GM23338 (cell line): ENCODE results near the gene SLC5A5. TPM values are rescaled to one million over a fixed set of nuclear protein-coding genes. Genes with fewer than 3 reads are reported as not detected.

ENCODE experiments used
- ATAC-seq: fragments of 200-7000 bp; cut with Tn5 transposase; 3 replicates; pipeline ENCODE4 v1.9.1; 2020
- DNase-seq: peaks from one replicate; pipeline ENCODE4 v3.0.0-alpha.2; 2015; ENCODE audit warnings: low spot score
- H2AFZ ChIP-seq: fragments of 200-600 bp; sonication (generic); 2 replicates; pipeline ENCODE4 v1.8.0; 2016; ENCODE audit warnings: antibody characterized with exemption, mild to moderate bottlenecking, moderate library complexity
- H3F3A ChIP-seq: fragments of 200-600 bp; sonication (generic); replicated peaks from 2 replicates; pipeline ENCODE4 v1.8.0; 2017; ENCODE audit warnings: antibody characterized with exemption, mixed run types, low read depth
- H3K27ac ChIP-seq: fragments of 200-600 bp; sonication (generic); 2 replicates; pipeline ENCODE4 v1.6.1; 2016; ENCODE audit warnings: low read depth
- H3K27me3 ChIP-seq: fragments of 200-600 bp; sonication (generic); 2 replicates; pipeline ENCODE4 v1.8.0; 2016; ENCODE audit warnings: mild to moderate bottlenecking, mixed run types, moderate library complexity; ENCODE audit not compliant: insufficient read depth
- H3K36me3 ChIP-seq: fragments of 200-600 bp; sonication (generic); 2 replicates; pipeline ENCODE4 v1.8.0; 2016; ENCODE audit warnings: mild to moderate bottlenecking; ENCODE audit not compliant: insufficient read depth
- H3K4me1 ChIP-seq: fragments of 200-600 bp; sonication (generic); 2 replicates; pipeline ENCODE4 v1.8.0; 2016; ENCODE audit warnings: mild to moderate bottlenecking, moderate library complexity; ENCODE audit not compliant: insufficient read depth
- H3K4me2 ChIP-seq: fragments of 200-600 bp; sonication (generic); 2 replicates; pipeline ENCODE4 v1.7.1; 2017; ENCODE audit warnings: mixed run types
- H3K4me3 ChIP-seq: fragments of 200-600 bp; sonication (generic); 2 replicates; pipeline ENCODE4 v1.6.1; 2016; ENCODE audit warnings: mixed run types
- H3K79me2 ChIP-seq: fragments of 200-600 bp; sonication (generic); replicated peaks from 2 replicates; pipeline ENCODE4 v1.8.0; 2017; ENCODE audit warnings: mild to moderate bottlenecking; ENCODE audit not compliant: insufficient read depth
- H3K9me2 ChIP-seq: fragments of 200-600 bp; sonication (generic); 2 replicates; pipeline ENCODE4 v1.8.0; 2017; ENCODE audit not compliant: insufficient read depth
- H4K20me1 ChIP-seq: fragments of 200-600 bp; sonication (generic); replicated peaks from 2 replicates; pipeline ENCODE4 v1.8.0; 2017; ENCODE audit warnings: mild to moderate bottlenecking; ENCODE audit not compliant: insufficient read depth
- H3K27ac Mint-ChIP-seq: 2 replicates; pipeline ENCODE4 v1.8.0; 2020; ENCODE audit warnings: inconsistent platforms, mild to moderate bottlenecking, moderate library complexity, mixed read lengths
- H3K27me3 Mint-ChIP-seq: 3 replicates; pipeline ENCODE4 v1.8.0; 2022; ENCODE audit warnings: low read depth, mild to moderate bottlenecking, moderate library complexity, mixed read lengths, inconsistent platforms; ENCODE audit not compliant: insufficient read depth, poor library complexity
- H3K36me3 Mint-ChIP-seq: 3 replicates; pipeline ENCODE4 v1.8.0; 2021; ENCODE audit warnings: low read depth, mild to moderate bottlenecking, inconsistent platforms, moderate library complexity, mixed read lengths
- H3K4me1 Mint-ChIP-seq: 3 replicates; pipeline ENCODE4 v1.8.0; 2020; ENCODE audit warnings: mild to moderate bottlenecking, inconsistent platforms, mixed read lengths
- H3K4me3 Mint-ChIP-seq: 3 replicates; pipeline ENCODE4 v1.8.0; 2021; ENCODE audit warnings: moderate library complexity, mild to moderate bottlenecking, inconsistent platforms, mixed read lengths
- H3K9me3 Mint-ChIP-seq: 3 replicates; pipeline ENCODE4 v1.8.0; 2020; ENCODE audit warnings: moderate library complexity, mild to moderate bottlenecking, inconsistent platforms, mixed read lengths
- CREB1 ChIP-seq: fragments of 250-450 bp; sonication (Bioruptor Pico); IDR thresholded peaks from 2 replicates; pipeline ENCODE4 v1.5.0; 2020; ENCODE audit warnings: low read depth, mild to moderate bottlenecking, moderate library complexity
- EZH2 ChIP-seq: fragments of 200-600 bp; sonication (generic); IDR thresholded peaks from one replicate; pipeline ENCODE4 v1.8.0; 2017; ENCODE audit warnings: antibody characterized with exemption, mild to moderate bottlenecking, low read depth; ENCODE audit not compliant: unreplicated experiment
- EZH2phosphoT487 ChIP-seq: fragments of 200-600 bp; sonication (generic); IDR thresholded peaks from one replicate; pipeline ENCODE4 v1.8.1; 2018; ENCODE audit warnings: antibody characterized with exemption; ENCODE audit not compliant: unreplicated experiment
- JUNB ChIP-seq: IDR thresholded peaks from one replicate; pipeline ENCODE4 v1.6.1; 2016; ENCODE audit warnings: antibody characterized with exemption; ENCODE audit not compliant: unreplicated experiment
- NANOG ChIP-seq: IDR thresholded peaks from 2 replicates; pipeline ENCODE4 v1.6.1; 2016; ENCODE audit warnings: antibody characterized with exemption, borderline replicate concordance
- POLR2AphosphoS5 ChIP-seq: IDR thresholded peaks from 2 replicates; pipeline ENCODE4 v1.6.1; 2016; ENCODE audit warnings: antibody characterized with exemption, low read depth
- STAT1 ChIP-seq: IDR thresholded peaks from one replicate; pipeline ENCODE4 v1.6.1; 2016; ENCODE audit warnings: antibody characterized with exemption; ENCODE audit not compliant: unreplicated experiment
- ZNF114 ChIP-seq: fragments of 250-450 bp; sonication (Bioruptor Pico); IDR thresholded peaks from 2 replicates; pipeline ENCODE4 v1.5.0; 2020; ENCODE audit warnings: mild to moderate bottlenecking, moderate library complexity
- ZNF331 ChIP-seq: fragments of 250-450 bp; sonication (Bioruptor Pico); IDR thresholded peaks from 2 replicates; pipeline ENCODE4 v1.5.0; 2020; ENCODE audit warnings: low read depth, mild to moderate bottlenecking, moderate library complexity
- polyA plus RNA-seq: library from polyadenylated mRNA; unstranded; fragments of >200 nt; fragmentation: Nextera tagmentation; extraction: Ambion mirVana; gene quantifications from 2 replicates; pipeline ENCODE4 v1.2.1, GENCODE V29; 2016
- total RNA-seq: library from RNA; depleted of rRNA; stranded (reverse); fragments of >200 nt; shearing (Covaris generic); gene quantifications from 2 replicates; pipeline ENCODE4 v1.2.3, GENCODE V29; 2014
- TF ChIP-seq, protein P1 (sequence below): IDR thresholded peaks from 2 replicates; pipeline ENCODE4 v1.6.1; 2016; ENCODE audit warnings: antibody characterized with exemption
- TF ChIP-seq, protein P2 (sequence below), 2 experiments: fragments of 200-600 bp in 1 of 2; sonication (generic) in 1 of 2; conservative IDR thresholded peaks; 2 replicates each; pipeline versions ENCODE4 v1.5.1 to v1.6.1; 2016 to 2017; ENCODE audit warnings: antibody characterized with exemption in 2 of 2, low read depth in 2 of 2, mild to moderate bottlenecking in 2 of 2, moderate library complexity in 1 of 2
- TF ChIP-seq, protein P3 (sequence below): IDR thresholded peaks from one replicate; pipeline ENCODE4 v1.6.1; 2018; ENCODE audit warnings: antibody characterized with exemption; ENCODE audit not compliant: unreplicated experiment
- TF ChIP-seq, protein P4 (sequence below): fragments of 250-450 bp; sonication (Bioruptor Pico); IDR thresholded peaks from 2 replicates; pipeline ENCODE4 v1.5.0; 2020; ENCODE audit warnings: mild to moderate bottlenecking, moderate library complexity

The SLC5A5 gene
- total and polyA plus RNA-seq, 2 experiments from 2014 or later = 1.0 to 2.1 TPM

DNA sequence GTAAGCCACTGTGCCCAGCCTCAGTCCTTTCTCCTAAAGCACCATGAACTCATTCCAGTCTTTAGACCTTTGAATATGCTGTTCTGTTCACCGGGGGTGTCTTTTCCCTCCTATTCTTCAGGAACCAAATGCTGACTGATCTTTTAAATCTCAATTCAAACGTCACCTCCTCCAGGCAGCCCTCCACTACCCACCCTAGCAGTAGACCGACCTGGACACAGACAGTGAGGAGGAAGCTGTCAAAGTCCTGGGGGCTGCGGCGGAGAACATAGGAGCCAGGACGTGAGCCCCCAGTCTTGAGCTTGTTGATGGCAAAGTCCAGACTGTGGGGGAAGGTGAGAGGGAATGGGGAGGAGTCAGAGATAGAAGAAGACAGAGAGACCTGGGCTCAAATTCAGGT lies 31.7 kb upstream of the SLC5A5 start:
- H3K27ac Mint-ChIP-seq = no peak overlapping the region
- TF ChIP-seq POLR2AphosphoS5 (no peak), EZH2 (no peak), NANOG (no peak), ZNF331 (CRISPR knock-in tag) (no peak), CREB1 (CRISPR knock-in tag) (no peak), STAT1 (no peak), EZH2phosphoT487 (no peak), ZNF114 (CRISPR knock-in tag) (no peak), JUNB (no peak)
- TF ChIP-seq, protein P1, sequence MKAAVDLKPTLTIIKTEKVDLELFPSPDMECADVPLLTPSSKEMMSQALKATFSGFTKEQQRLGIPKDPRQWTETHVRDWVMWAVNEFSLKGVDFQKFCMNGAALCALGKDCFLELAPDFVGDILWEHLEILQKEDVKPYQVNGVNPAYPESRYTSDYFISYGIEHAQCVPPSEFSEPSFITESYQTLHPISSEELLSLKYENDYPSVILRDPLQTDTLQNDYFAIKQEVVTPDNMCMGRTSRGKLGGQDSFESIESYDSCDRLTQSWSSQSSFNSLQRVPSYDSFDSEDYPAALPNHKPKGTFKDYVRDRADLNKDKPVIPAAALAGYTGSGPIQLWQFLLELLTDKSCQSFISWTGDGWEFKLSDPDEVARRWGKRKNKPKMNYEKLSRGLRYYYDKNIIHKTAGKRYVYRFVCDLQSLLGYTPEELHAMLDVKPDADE = no peak
- TF ChIP-seq, protein P2, sequence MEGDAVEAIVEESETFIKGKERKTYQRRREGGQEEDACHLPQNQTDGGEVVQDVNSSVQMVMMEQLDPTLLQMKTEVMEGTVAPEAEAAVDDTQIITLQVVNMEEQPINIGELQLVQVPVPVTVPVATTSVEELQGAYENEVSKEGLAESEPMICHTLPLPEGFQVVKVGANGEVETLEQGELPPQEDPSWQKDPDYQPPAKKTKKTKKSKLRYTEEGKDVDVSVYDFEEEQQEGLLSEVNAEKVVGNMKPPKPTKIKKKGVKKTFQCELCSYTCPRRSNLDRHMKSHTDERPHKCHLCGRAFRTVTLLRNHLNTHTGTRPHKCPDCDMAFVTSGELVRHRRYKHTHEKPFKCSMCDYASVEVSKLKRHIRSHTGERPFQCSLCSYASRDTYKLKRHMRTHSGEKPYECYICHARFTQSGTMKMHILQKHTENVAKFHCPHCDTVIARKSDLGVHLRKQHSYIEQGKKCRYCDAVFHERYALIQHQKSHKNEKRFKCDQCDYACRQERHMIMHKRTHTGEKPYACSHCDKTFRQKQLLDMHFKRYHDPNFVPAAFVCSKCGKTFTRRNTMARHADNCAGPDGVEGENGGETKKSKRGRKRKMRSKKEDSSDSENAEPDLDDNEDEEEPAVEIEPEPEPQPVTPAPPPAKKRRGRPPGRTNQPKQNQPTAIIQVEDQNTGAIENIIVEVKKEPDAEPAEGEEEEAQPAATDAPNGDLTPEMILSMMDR (conservative IDR thresholded peaks at IDR 0.05; ENCODE audit: low read depth in 2 of 2) = no peak
- TF ChIP-seq, protein P3, sequence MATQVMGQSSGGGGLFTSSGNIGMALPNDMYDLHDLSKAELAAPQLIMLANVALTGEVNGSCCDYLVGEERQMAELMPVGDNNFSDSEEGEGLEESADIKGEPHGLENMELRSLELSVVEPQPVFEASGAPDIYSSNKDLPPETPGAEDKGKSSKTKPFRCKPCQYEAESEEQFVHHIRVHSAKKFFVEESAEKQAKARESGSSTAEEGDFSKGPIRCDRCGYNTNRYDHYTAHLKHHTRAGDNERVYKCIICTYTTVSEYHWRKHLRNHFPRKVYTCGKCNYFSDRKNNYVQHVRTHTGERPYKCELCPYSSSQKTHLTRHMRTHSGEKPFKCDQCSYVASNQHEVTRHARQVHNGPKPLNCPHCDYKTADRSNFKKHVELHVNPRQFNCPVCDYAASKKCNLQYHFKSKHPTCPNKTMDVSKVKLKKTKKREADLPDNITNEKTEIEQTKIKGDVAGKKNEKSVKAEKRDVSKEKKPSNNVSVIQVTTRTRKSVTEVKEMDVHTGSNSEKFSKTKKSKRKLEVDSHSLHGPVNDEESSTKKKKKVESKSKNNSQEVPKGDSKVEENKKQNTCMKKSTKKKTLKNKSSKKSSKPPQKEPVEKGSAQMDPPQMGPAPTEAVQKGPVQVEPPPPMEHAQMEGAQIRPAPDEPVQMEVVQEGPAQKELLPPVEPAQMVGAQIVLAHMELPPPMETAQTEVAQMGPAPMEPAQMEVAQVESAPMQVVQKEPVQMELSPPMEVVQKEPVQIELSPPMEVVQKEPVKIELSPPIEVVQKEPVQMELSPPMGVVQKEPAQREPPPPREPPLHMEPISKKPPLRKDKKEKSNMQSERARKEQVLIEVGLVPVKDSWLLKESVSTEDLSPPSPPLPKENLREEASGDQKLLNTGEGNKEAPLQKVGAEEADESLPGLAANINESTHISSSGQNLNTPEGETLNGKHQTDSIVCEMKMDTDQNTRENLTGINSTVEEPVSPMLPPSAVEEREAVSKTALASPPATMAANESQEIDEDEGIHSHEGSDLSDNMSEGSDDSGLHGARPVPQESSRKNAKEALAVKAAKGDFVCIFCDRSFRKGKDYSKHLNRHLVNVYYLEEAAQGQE = no peak
- TF ChIP-seq, protein P4, sequence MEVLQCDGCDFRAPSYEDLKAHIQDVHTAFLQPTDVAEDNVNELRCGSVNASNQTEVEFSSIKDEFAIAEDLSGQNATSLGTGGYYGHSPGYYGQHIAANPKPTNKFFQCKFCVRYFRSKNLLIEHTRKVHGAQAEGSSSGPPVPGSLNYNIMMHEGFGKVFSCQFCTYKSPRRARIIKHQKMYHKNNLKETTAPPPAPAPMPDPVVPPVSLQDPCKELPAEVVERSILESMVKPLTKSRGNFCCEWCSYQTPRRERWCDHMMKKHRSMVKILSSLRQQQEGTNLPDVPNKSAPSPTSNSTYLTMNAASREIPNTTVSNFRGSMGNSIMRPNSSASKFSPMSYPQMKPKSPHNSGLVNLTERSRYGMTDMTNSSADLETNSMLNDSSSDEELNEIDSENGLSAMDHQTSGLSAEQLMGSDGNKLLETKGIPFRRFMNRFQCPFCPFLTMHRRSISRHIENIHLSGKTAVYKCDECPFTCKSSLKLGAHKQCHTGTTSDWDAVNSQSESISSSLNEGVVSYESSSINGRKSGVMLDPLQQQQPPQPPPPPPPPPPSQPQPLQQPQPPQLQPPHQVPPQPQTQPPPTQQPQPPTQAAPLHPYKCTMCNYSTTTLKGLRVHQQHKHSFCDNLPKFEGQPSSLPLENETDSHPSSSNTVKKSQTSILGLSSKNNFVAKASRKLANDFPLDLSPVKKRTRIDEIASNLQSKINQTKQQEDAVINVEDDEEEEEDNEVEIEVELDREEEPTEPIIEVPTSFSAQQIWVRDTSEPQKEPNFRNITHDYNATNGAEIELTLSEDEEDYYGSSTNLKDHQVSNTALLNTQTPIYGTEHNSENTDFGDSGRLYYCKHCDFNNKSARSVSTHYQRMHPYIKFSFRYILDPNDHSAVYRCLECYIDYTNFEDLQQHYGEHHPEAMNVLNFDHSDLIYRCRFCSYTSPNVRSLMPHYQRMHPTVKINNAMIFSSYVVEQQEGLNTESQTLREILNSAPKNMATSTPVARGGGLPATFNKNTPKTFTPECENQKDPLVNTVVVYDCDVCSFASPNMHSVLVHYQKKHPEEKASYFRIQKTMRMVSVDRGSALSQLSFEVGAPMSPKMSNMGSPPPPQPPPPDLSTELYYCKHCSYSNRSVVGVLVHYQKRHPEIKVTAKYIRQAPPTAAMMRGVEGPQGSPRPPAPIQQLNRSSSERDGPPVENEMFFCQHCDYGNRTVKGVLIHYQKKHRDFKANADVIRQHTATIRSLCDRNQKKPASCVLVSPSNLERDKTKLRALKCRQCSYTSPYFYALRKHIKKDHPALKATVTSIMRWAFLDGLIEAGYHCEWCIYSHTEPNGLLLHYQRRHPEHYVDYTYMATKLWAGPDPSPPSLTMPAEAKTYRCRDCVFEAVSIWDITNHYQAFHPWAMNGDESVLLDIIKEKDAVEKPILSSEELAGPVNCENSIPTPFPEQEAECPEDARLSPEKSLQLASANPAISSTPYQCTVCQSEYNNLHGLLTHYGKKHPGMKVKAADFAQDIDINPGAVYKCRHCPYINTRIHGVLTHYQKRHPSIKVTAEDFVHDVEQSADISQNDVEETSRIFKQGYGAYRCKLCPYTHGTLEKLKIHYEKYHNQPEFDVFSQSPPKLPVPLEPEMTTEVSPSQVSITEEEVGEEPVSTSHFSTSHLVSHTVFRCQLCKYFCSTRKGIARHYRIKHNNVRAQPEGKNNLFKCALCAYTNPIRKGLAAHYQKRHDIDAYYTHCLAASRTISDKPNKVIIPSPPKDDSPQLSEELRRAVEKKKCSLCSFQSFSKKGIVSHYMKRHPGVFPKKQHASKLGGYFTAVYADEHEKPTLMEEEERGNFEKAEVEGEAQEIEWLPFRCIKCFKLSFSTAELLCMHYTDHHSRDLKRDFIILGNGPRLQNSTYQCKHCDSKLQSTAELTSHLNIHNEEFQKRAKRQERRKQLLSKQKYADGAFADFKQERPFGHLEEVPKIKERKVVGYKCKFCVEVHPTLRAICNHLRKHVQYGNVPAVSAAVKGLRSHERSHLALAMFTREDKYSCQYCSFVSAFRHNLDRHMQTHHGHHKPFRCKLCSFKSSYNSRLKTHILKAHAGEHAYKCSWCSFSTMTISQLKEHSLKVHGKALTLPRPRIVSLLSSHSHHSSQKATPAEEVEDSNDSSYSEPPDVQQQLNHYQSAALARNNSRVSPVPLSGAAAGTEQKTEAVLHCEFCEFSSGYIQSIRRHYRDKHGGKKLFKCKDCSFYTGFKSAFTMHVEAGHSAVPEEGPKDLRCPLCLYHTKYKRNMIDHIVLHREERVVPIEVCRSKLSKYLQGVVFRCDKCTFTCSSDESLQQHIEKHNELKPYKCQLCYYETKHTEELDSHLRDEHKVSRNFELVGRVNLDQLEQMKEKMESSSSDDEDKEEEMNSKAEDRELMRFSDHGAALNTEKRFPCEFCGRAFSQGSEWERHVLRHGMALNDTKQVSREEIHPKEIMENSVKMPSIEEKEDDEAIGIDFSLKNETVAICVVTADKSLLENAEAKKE = no peak
- H3K4me3 Mint-ChIP-seq = no peak overlapping the region
- H3K9me3 Mint-ChIP-seq = no peaks in the 10 kb centered on the region
- H3K4me3 ChIP-seq = no peak overlapping the region
- H3K4me1 Mint-ChIP-seq = peaks cover 19% of the 10 kb centered on the region
- H3K9me2 ChIP-seq = no peaks in the 10 kb centered on the region
- ATAC-seq = no peak
- H3K27ac ChIP-seq = no peak overlapping the region
- no peak for DNase-seq
- H3K79me2 ChIP-seq = no peaks in the 10 kb centered on the region
- H2AFZ ChIP-seq = no peak overlapping the region
- peaks cover 32% of the 10 kb centered on the region for H3K27me3 Mint-ChIP-seq
- no peaks in the 10 kb centered on the region for H3F3A ChIP-seq
- no peaks in the 10 kb centered on the region for H3K36me3 Mint-ChIP-seq
- H4K20me1 ChIP-seq = no peaks in the 10 kb centered on the region
- H3K36me3 ChIP-seq = no peaks in the 10 kb centered on the region
- H3K4me2 ChIP-seq = no peak overlapping the region
- H3K27me3 ChIP-seq = 0 out of 2 replicates have a peak, but pooled peaks cover 10% of the 10 kb centered on the region
- no peaks in the 10 kb centered on the region; the same call in 1 of the 2 replicates for H3K4me1 ChIP-seq
